Measurements from ENCODE around the gene ANTXR2.

GRCh38 chr4:79977131-79977840 is 95.7 kb downstream of the ANTXR2 start:
- TF ChIP-seq, protein P1, sequence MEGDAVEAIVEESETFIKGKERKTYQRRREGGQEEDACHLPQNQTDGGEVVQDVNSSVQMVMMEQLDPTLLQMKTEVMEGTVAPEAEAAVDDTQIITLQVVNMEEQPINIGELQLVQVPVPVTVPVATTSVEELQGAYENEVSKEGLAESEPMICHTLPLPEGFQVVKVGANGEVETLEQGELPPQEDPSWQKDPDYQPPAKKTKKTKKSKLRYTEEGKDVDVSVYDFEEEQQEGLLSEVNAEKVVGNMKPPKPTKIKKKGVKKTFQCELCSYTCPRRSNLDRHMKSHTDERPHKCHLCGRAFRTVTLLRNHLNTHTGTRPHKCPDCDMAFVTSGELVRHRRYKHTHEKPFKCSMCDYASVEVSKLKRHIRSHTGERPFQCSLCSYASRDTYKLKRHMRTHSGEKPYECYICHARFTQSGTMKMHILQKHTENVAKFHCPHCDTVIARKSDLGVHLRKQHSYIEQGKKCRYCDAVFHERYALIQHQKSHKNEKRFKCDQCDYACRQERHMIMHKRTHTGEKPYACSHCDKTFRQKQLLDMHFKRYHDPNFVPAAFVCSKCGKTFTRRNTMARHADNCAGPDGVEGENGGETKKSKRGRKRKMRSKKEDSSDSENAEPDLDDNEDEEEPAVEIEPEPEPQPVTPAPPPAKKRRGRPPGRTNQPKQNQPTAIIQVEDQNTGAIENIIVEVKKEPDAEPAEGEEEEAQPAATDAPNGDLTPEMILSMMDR (IDR thresholded peaks at IDR 0.05; ENCODE audit: insufficient read depth, low read length), result no peak
- TF ChIP-seq POLR2AphosphoS5 (IDR thresholded peaks at IDR 0.05; ENCODE audit: low read depth), result no peak
